IMR-90 (cell line): ENCODE data around the gene MGLL. TPM values are rescaled to one million over a fixed set of nuclear protein-coding genes. Genes with fewer than 3 reads are reported as not detected.

Source experiments
- ATAC-seq: fragments of 200-7000 bp; cut with Tn5 transposase; 2 replicates; pipeline ENCODE4 v1.9.1; 2020; ENCODE audit warnings: low read depth, mild to moderate bottlenecking, moderate library complexity
- Bru-seq: library from RNA; stranded (reverse); fragments of 400-500 nt; gene quantifications from one replicate; lab custom pipeline; 2021; lab: Mats Ljungman, UMichigan
- BruChase-seq, 2 experiments: library from RNA; stranded (reverse); fragments of 400-500 nt; gene quantifications; one replicate each; lab custom pipeline; 2021; lab: Mats Ljungman, UMichigan
- BruUV-seq: library from RNA; stranded (reverse); fragments of 400-500 nt; replicated peaks from 2 replicates; lab custom pipeline; 2021; lab: Mats Ljungman, UMichigan
- CTCF ChIA-PET: fragments of 300-600 bp; formaldehyde crosslinking; extraction: SDS; loops from one replicate; lab custom pipeline; 2021; ENCODE audit warnings: antibody characterized with exemption; lab: Yijun Ruan, JAX
- POLR2A ChIA-PET: fragments of 300-600 bp; sonication (Branson Sonifier 250); formaldehyde crosslinking; loops from one replicate; lab custom pipeline; 2022; ENCODE audit warnings: antibody characterized with exemption; ENCODE audit not compliant: unreplicated experiment; lab: Charles Lee
- DNase-seq: peaks from one replicate; pipeline ENCODE4 v3.0.0; 2013
- H2AFZ ChIP-seq: replicated peaks from 2 replicates; pipeline ENCODE3; 2013; ENCODE audit warnings: low read length, mild to moderate bottlenecking; ENCODE audit not compliant: poor library complexity
- H2AK5ac ChIP-seq: 2 replicates; pipeline ENCODE4 v1.6.1; 2013; ENCODE audit warnings: low read depth, low read length, inconsistent platforms
- H2AK9ac ChIP-seq: replicated peaks from 2 replicates; pipeline ENCODE3; 2013; ENCODE audit warnings: mild to moderate bottlenecking, low read depth, low read length, moderate library complexity; ENCODE audit not compliant: poor library complexity
- H2BK120ac ChIP-seq: 2 replicates; pipeline ENCODE4 v1.6.1; 2013; ENCODE audit warnings: low read depth, low read length, inconsistent platforms
- H2BK15ac ChIP-seq: 3 replicates; pipeline ENCODE4 v1.6.1; 2013; ENCODE audit warnings: low read depth, low read length, inconsistent platforms
- H2BK20ac ChIP-seq: 2 replicates; pipeline ENCODE4 v1.6.1; 2013; ENCODE audit warnings: low read depth, mild to moderate bottlenecking, inconsistent platforms, low read length, moderate library complexity
- H2BK5ac ChIP-seq: 2 replicates; pipeline ENCODE4 v1.6.1; 2013; ENCODE audit warnings: mild to moderate bottlenecking, low read depth, low read length, inconsistent platforms; ENCODE audit not compliant: poor library complexity, severe bottlenecking
- H3K14ac ChIP-seq: replicated peaks from 2 replicates; pipeline ENCODE4 v1.6.1; 2013; ENCODE audit warnings: low read depth, low read length, inconsistent platforms
- H3K18ac ChIP-seq: 2 replicates; pipeline ENCODE4 v1.6.1; 2013; ENCODE audit warnings: low read depth, low read length, control low read depth
- H3K23ac ChIP-seq: 2 replicates; pipeline ENCODE4 v1.6.1; 2013; ENCODE audit warnings: low read depth, low read length, inconsistent platforms
- H3K27ac ChIP-seq: 2 replicates; pipeline ENCODE4 v1.5.1; 2013; ENCODE audit warnings: mild to moderate bottlenecking, control low read depth, low read length; ENCODE audit not compliant: insufficient read depth
- H3K27me3 ChIP-seq: 2 replicates; pipeline ENCODE4 v1.6.1; 2013; ENCODE audit warnings: low read length; ENCODE audit not compliant: control insufficient read depth, insufficient read depth
- H3K36me3 ChIP-seq: 2 replicates; pipeline ENCODE4 v1.6.1; 2013; ENCODE audit warnings: low read length, mixed read lengths; ENCODE audit not compliant: control insufficient read depth, insufficient read depth
- H3K4ac ChIP-seq: 2 replicates; pipeline ENCODE4 v1.6.1; 2013; ENCODE audit warnings: low read depth, low read length, inconsistent platforms
- H3K4me1 ChIP-seq: 2 replicates; pipeline ENCODE4 v1.6.1; 2013; ENCODE audit warnings: low read length, mixed read lengths; ENCODE audit not compliant: control insufficient read depth, insufficient read depth
- H3K4me2 ChIP-seq: 2 replicates; pipeline ENCODE4 v1.6.1; 2013; ENCODE audit warnings: low read depth, mild to moderate bottlenecking, control low read depth, low read length, moderate library complexity
- H3K4me3 ChIP-seq: 2 replicates; pipeline ENCODE4 v1.5.1; 2013; ENCODE audit warnings: low read depth, mild to moderate bottlenecking, control low read depth, low read length, moderate library complexity; ENCODE audit not compliant: insufficient read depth
- H3K56ac ChIP-seq: 2 replicates; pipeline ENCODE4 v1.6.1; 2013; ENCODE audit warnings: low read length, inconsistent platforms; ENCODE audit not compliant: insufficient read depth; ENCODE audit errors: extremely low read depth
- H3K79me1 ChIP-seq, 2 experiments: 2 replicates each; pipeline ENCODE4 v1.6.1; 2013; ENCODE audit warnings: low read length in 2 of 2, inconsistent platforms in 1 of 2, low read depth in 1 of 2
- H3K9ac ChIP-seq: 2 replicates; pipeline ENCODE4 v1.6.1; 2013; ENCODE audit warnings: low read depth, low read length, control low read depth
- H3K9me1 ChIP-seq: 2 replicates; pipeline ENCODE4 v1.6.1; 2013; ENCODE audit warnings: low read length, inconsistent platforms; ENCODE audit not compliant: insufficient read depth
- H3K9me3 ChIP-seq: 2 replicates; pipeline ENCODE4 v1.6.1; 2013; ENCODE audit warnings: low read length; ENCODE audit not compliant: control insufficient read depth, insufficient read depth
- H4K20me1 ChIP-seq: 2 replicates; pipeline ENCODE4 v1.6.1; 2013; ENCODE audit warnings: low read length, inconsistent platforms; ENCODE audit not compliant: insufficient read depth
- H4K5ac ChIP-seq: 2 replicates; pipeline ENCODE4 v1.6.1; 2013; ENCODE audit warnings: mild to moderate bottlenecking, low read depth, low read length, control low read depth
- H4K8ac ChIP-seq, 2 experiments: 2 replicates each; pipeline ENCODE4 v1.6.1; 2013; ENCODE audit warnings: low read depth in 2 of 2, low read length in 2 of 2, control low read depth in 1 of 2, inconsistent platforms in 1 of 2
- H4K91ac ChIP-seq: 2 replicates; pipeline ENCODE4 v1.6.1; 2013; ENCODE audit warnings: low read depth, low read length, inconsistent platforms; ENCODE audit not compliant: insufficient read depth
- BHLHE40 ChIP-seq: fragments of 150-350 bp; IDR thresholded peaks from 2 replicates; pipeline ENCODE4 v1.6.1; 2016; ENCODE audit warnings: mild to moderate bottlenecking, low read depth, low read length
- CTCF ChIP-seq: conservative IDR thresholded peaks from 2 replicates; pipeline ENCODE4 v1.5.1; 2012; ENCODE audit warnings: mild to moderate bottlenecking, low read depth, low read length, improper control_type of control experiment
- MAZ ChIP-seq: IDR thresholded peaks from 2 replicates; pipeline ENCODE4 v1.6.1; 2012; ENCODE audit warnings: low read depth, mild to moderate bottlenecking, low read length, improper control_type of control experiment, moderate library complexity, borderline replicate concordance
- NFE2L2 ChIP-seq: fragments of 150-350 bp; IDR thresholded peaks from 2 replicates; pipeline ENCODE4 v1.6.1; 2016; ENCODE audit warnings: low read depth, mild to moderate bottlenecking, low read length
- RAD21 ChIP-seq: IDR thresholded peaks from 2 replicates; pipeline ENCODE4 v1.6.1; 2012; ENCODE audit warnings: low read length, improper control_type of control experiment
- SMC3 ChIP-seq: fragments of 150-350 bp; IDR thresholded peaks from 2 replicates; pipeline ENCODE4 v1.6.1; 2016; ENCODE audit warnings: low read depth, mild to moderate bottlenecking, antibody characterized with exemption, low read length, moderate library complexity
- WGBS, 2 experiments: methylation state at CpG; one replicate each; pipeline versions ENCODE4 v1.1.5 to v1.1.7; 2013; ENCODE audit warnings: missing lambda C conversion rate in 2 of 2; ENCODE audit not compliant: insufficient read length in 1 of 2; ENCODE audit errors: extremely low coverage in 2 of 2; 5-methylcytosine and 5-hydroxymethylcytosine counted together
- dilution Hi-C: fragments of 300-500 bp; cut with HindIII; formaldehyde crosslinking; loops from one replicate; pipeline ENCODE4 v1.14.3; 2018; ENCODE audit warnings: low sequenced_read_pairs; ENCODE audit not compliant: unreplicated experiment
- in situ Hi-C: fragments of 300-500 bp; cut with MboI; formaldehyde crosslinking; loops from 3 replicates; pipeline ENCODE4 v1.14.3; 2019; ENCODE audit warnings: low sequenced_read_pairs, inconsistent platforms, mixed read lengths
- intact Hi-C: fragments of 100-400 bp; cut with micrococcal nuclease; formaldehyde crosslinking; loops from 2 replicates; pipeline ENCODE4 v1.10.0; 2022
- long read RNA-seq: library from polyadenylated mRNA; unstranded; transcript quantifications from one replicate; pipeline ENCODE4 v2.0.0, GENCODE V29; 2021; ENCODE audit not compliant: unreplicated experiment
- polyA plus RNA-seq, 3 experiments: library from polyadenylated mRNA; depleted of rRNA; stranded (reverse); fragments of >200 nt; gene quantifications; 2 replicates each; pipeline ENCODE4 v1.2.3, GENCODE V29; 2012; ENCODE audit warnings: low replicate concordance in 1 of 3
- total RNA-seq: library from RNA; depleted of rRNA; stranded (reverse); fragments of >200 nt; gene quantifications from 2 replicates; pipeline ENCODE4 v1.2.3, GENCODE V29; 2012; rRNA removed

MGLL gene
- total RNA-seq (23.6 and 23.7 TPM in 2 replicates), polyA plus RNA-seq (2012; rRNA removed) (59.9 and 60.6 TPM in 2 replicates), Bru-seq, nascent RNA (percentile 74 among the genes with signal in this experiment), BruChase-seq, experiment 1, labeled RNA remaining after a 6-hour chase (percentile 59 among the genes with signal in this experiment), BruChase-seq, experiment 2, labeled RNA remaining after a 2-hour chase (percentile 56 among the genes with signal in this experiment)
- 33.0 and 76.1 TPM in 2 replicates for polyA plus RNA-seq (2012; cell fraction: cytosol; rRNA removed)
- 37.3 and 45.7 TPM in 2 replicates for polyA plus RNA-seq (2012; cell fraction: nucleus; rRNA removed; ENCODE audit: low replicate concordance)
- long read RNA-seq, full-length matches to known transcripts: 124 of 235 reads
- long read RNA-seq, partial matches to known transcripts: 3 of 235 reads
- long read RNA-seq, other reads (novel, unspliced or antisense): 108 of 235 reads

- Histone ChIP-seq H3K23ac (peak within 1 kb of the TSS; percentile 94), H4K5ac (peak within 1 kb of the TSS; percentile 89), H3K27me3 (no peaks in the 10 kb centered on the region), H3K79me1 (peaks cover 15 to 50% of the 10 kb centered on the region in 2 experiments; a peak in 3 of 4 replicates), H2BK20ac (peak within 1 kb of the TSS; percentile 86), H4K20me1 (no peaks in the 10 kb centered on the region), H2BK15ac (peak within 1 kb of the TSS; percentile 99; the same call in 2 of the 3 replicates), H3K27ac (peak within 1 kb of the TSS; percentile 91), H2AK9ac (peak within 1 kb of the TSS; percentile 96), H3K4me2 (peak within 1 kb of the TSS; percentile 88), H3K9ac (peak within 1 kb of the TSS; percentile 88), H4K8ac (peak within 1 kb of the TSS; percentile 87 to 99), H2BK120ac (peak within 1 kb of the TSS; percentile 89), H2AFZ (peak within 1 kb of the TSS; percentile 94), H2AK5ac (peak within 1 kb of the TSS; percentile 99), H4K91ac (peak within 1 kb of the TSS; percentile 97), H3K36me3 (peaks cover 3% of the 10 kb centered on the region; the same call in 1 of the 2 replicates), H2BK5ac (peak within 1 kb of the TSS; percentile 92), H3K18ac (peak within 1 kb of the TSS; percentile 93), H3K56ac (peak within 1 kb of the TSS; percentile 84), H3K4me1 (peaks cover 22% of the 10 kb centered on the region), H3K4me3 (peak within 1 kb of the TSS; percentile 95), H3K9me3 (no peaks in the 10 kb centered on the region), H3K14ac (peak within 1 kb of the TSS; percentile 87), H3K9me1 (peaks cover 8% of the 10 kb centered on the region), H3K4ac (peak within 1 kb of the TSS; percentile 97)
- ChIA-PET CTCF (interaction anchor here (0.8 to 1.8 kb wide), 4 partner anchors 31 to 139 kb away, joined by 3 to 6 read pairs (median 4); no protein-coding TSS in a partner anchor), POLR2A (no interaction called here)
- intact Hi-C loops: loop anchor here (5.0 kb wide), 1 partner anchor 85 kb away; no protein-coding TSS in a partner anchor
- WGBS, 2 experiments: no CpG with 5 or more reads among the region's 23 CpGs
- in situ Hi-C loops: no loop called here
- TF ChIP-seq NFE2L2 (no peak), CTCF (no peak), MAZ (peak; percentile 38; the same call in 1 of the 2 replicates), RAD21 (peak; percentile 11; the same call in 1 of the 2 replicates), BHLHE40 (no peak), SMC3 (no peak)
- dilution Hi-C loops: no loop called here
- ATAC-seq (peak; percentile 49), DNase-seq (peak; percentile 50)
- BruUV-seq: TSS peak; percentile 40
These were observed at the start of gene MGLL for GRCh38 chr3:127822041-127822681. MGLL (minus strand) TSS chr3:127822515; CDS start chr3:127822318, 197 bp downstream.
